Bronchus fibroblast of lung (primary cell): Measurements from ENCODE around the gene OR4K13. TPM values are rescaled to one million over a fixed set of nuclear protein-coding genes. Genes with fewer than 3 reads are reported as not detected.

Experiments used
- total RNA-seq: library from RNA; depleted of rRNA; stranded (reverse); fragments of >200 nt; gene quantifications from 2 replicates; pipeline ENCODE4 v1.2.3, GENCODE V29; 2015

The OR4K13 gene, protein sequence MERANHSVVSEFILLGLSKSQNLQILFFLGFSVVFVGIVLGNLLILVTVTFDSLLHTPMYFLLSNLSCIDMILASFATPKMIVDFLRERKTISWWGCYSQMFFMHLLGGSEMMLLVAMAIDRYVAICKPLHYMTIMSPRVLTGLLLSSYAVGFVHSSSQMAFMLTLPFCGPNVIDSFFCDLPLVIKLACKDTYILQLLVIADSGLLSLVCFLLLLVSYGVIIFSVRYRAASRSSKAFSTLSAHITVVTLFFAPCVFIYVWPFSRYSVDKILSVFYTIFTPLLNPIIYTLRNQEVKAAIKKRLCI
- total RNA-seq, result not detected in 2 replicates

DNA sequence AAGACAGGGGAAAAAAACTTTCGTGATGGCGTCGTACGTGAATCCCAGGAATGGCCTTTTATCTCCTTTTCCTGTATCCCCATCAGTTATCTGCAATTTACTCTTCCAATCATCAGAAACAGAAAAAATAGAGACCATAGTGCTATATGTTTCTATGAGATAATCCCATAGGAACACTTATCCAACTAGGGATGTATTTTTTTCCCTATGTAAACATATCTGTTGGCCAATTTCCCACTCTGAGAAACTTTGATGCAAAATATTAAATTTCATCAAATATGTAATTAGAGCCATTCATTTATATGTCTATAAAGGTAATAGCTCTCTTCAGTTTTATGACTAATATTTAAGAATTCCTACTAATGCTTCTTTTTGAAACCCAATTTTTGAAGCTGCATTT lies at the start of gene OR4K13:
Gene OR4K13 (minus strand): TSS at position 101 of the 400 bp plus-strand sequence. CDS start 1,280 bp downstream, outside the sequence.

DNA sequence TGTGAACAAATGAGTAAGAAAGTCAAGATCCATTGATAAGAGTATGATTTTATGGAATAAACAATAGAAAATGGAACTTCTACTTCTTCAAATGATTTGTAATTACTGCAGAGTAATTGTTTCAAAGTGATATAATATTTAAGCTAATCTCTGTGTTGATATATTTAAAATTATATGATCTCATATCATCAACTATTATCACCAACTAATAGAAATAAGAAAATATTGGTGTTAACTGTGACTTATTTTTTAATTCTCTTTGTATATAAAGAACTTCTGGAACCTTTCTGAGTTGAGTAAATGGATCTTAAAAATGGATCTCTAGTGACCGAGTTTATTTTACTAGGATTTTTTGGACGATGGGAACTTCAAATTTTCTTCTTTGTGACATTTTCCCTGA lies 23.9 kb upstream of the OR4K13 start, which contains the start of gene OR4L1:
Gene OR4L1 (plus strand): TSS at position 301 of the 400 bp plus-strand sequence. CDS start 0 bp downstream, at position 301.

DNA sequence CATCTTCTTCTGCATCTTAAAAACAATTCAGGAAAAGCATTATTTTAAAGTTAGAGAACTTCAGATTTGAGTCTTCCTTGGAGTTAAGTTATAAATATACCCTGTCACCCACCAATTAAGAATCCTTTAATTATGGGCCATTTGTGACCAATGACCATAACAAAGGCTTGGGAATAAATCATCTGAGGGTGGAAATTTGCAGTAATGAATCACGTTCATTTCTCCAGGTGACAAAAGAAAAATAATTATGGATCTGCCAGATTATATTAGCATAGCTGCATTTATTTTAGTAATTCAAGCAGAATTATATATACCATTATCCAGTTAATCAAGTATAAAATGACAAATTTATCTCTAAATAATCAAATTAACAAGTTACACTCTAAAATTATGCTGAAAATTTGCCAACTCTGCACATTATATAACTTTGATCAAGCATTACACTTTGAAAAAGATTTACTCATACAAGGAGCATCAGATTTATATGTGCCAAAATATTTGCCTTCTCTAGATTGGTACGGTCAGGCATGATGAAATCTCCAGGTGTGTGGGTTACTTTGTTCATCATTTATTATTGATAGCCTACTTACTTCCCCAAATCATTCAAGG lies 16.5 kb downstream of the OR4K13 start, which contains the start of gene OR4K14:
Gene OR4K14 (minus strand): TSS at position 51 of the 609 bp plus-strand sequence. CDS start 4,114 bp downstream, outside the sequence.

DNA sequence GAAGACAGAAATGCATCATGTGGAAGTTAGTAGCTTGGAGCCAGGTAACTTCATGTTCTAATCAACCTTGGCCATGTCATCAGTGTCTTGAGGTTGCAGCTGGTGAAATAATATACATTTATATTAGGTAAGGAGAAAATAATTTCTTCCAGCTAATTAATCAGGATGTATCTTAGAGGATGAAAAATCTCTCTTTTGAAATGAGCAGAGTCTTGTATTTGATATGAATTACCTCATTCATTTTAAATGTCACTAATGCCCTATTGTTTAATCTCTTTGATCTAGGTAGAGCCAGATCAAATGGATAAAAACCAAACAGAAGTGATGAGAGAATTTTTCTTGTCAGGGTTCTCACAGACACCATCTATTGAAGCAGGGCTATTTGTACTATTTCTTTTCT lies 34.0 kb downstream of the OR4K13 start, which contains the start of gene OR4Q2:
Gene OR4Q2 (plus strand): TSS at position 301 of the 400 bp plus-strand sequence.

Other genes with a start within 250 kb of the OR4K13 start
- gene OR4N2, start 232.3 kb downstream of the OR4K13 start, total RNA-seq, result not detected in 2 replicates
- gene OR4K2, start 160.9 kb downstream of the OR4K13 start, total RNA-seq, result not detected in 2 replicates
- gene OR4K5, start 115.4 kb downstream of the OR4K13 start, total RNA-seq, result not detected in 2 replicates
- not detected in 2 replicates for gene OR4K1, start 105.1 kb downstream of the OR4K13 start, total RNA-seq
- not detected in 2 replicates for gene OR4K15, start 60.4 kb downstream of the OR4K13 start, total RNA-seq
- not detected in 2 replicates for gene OR4Q2, start 33.9 kb downstream of the OR4K13 start, total RNA-seq
- gene OR4K14, start 16.7 kb downstream of the OR4K13 start, total RNA-seq, result not detected in 2 replicates
- not detected in 2 replicates for gene OR4L1, start 24.0 kb upstream of the OR4K13 start, total RNA-seq
- gene OR4K17, start 74.7 kb upstream of the OR4K13 start, total RNA-seq, result not detected in 2 replicates
- gene OR4N5, start 102.8 kb upstream of the OR4K13 start, total RNA-seq, result not detected in 2 replicates
- gene OR11G2, start 154.9 kb upstream of the OR4K13 start, total RNA-seq, result not detected in 2 replicates
- not detected in 2 replicates for gene OR11H6, start 187.7 kb upstream of the OR4K13 start, total RNA-seq
- gene OR11H7, start 192.9 kb upstream of the OR4K13 start, total RNA-seq, result not detected in 2 replicates
- not detected in 2 replicates for gene OR11H4, start 203.2 kb upstream of the OR4K13 start, total RNA-seq